Nephron (organoid): ENCODE results near the gene ZYX.
"Not testable (repeated sequence)": the region's sequence is repeated elsewhere in the genome, so short reads cannot be mapped to it uniquely, and the experiment has no call there.

Experiments used
- H3K27ac Mint-ChIP-seq, 3 experiments: 2 replicates each; pipeline ENCODE4 v1.8.0; 2020; ENCODE audit warnings: mixed read lengths in 3 of 3, mild to moderate bottlenecking in 2 of 3, moderate library complexity in 1 of 3
- H3K27me3 Mint-ChIP-seq: 2 replicates; pipeline ENCODE4 v1.8.0; 2021; ENCODE audit warnings: low read depth, mild to moderate bottlenecking, moderate library complexity, mixed read lengths
- H3K36me3 Mint-ChIP-seq: 2 replicates; pipeline ENCODE4 v1.8.0; 2020; ENCODE audit warnings: low read depth, mixed read lengths
- H3K4me1 Mint-ChIP-seq: 2 replicates; pipeline ENCODE4 v1.8.0; 2020; ENCODE audit warnings: mixed read lengths
- H3K4me3 Mint-ChIP-seq, 3 experiments: 2 replicates each; pipeline ENCODE4 v1.8.0; 2020; ENCODE audit warnings: mild to moderate bottlenecking in 3 of 3, mixed read lengths in 3 of 3, moderate library complexity in 2 of 3
- H3K9me3 Mint-ChIP-seq: 2 replicates; pipeline ENCODE4 v1.8.0; 2020; ENCODE audit warnings: mixed read lengths
- CTCF ChIP-seq, 3 experiments: fragments of 200-600 bp; sonication (generic); IDR thresholded peaks; one replicate each; pipeline ENCODE4 v1.5.0; 2021; ENCODE audit warnings: antibody characterized with exemption in 3 of 3; ENCODE audit not compliant: unreplicated experiment in 3 of 3

ZYX gene

GRCh38 chr7:143401265-143401664 is 20.1 kb downstream of the ZYX start:
- Mint-ChIP-seq H3K27ac (no peak overlapping the region), H3K27me3 (peaks cover 17% of the 10 kb centered on the region), H3K9me3 (no peaks in the 10 kb centered on the region), H3K4me3 (no peak overlapping the region), H3K4me1 (peaks cover 18% of the 10 kb centered on the region), H3K36me3 (no peaks in the 10 kb centered on the region)
- TF ChIP-seq CTCF (IDR thresholded peaks at IDR 0.05; ENCODE audit: unreplicated experiment in 3 of 3), result no peak

DNA sequence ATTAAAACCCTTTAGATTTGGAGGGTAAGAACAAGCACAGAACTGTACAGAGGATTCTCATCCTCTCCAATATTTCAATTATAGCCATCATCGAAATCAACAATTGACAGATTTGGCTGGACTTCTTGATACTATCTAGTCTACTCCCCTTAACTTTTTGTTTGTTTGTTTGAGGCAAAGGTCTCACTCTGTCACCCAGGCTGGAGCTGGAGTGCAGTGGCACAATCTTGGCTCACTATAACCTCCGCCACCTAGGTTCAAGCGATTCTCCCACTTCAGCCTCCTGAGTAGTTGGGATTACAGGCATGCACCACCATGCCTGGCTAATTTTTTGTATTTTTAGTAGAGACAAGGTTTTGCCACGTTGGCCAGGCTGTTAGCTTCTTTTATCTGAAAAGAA is 21.1 kb downstream of the ZYX start:
- not testable (repeated sequence) for H3K36me3 Mint-ChIP-seq, H3K27ac Mint-ChIP-seq, H3K4me3 Mint-ChIP-seq, H3K9me3 Mint-ChIP-seq
- peaks cover 17% of the 10 kb centered on the region for H3K27me3 Mint-ChIP-seq
- H3K4me1 Mint-ChIP-seq, result peaks cover 27% of the 10 kb centered on the region

DNA sequence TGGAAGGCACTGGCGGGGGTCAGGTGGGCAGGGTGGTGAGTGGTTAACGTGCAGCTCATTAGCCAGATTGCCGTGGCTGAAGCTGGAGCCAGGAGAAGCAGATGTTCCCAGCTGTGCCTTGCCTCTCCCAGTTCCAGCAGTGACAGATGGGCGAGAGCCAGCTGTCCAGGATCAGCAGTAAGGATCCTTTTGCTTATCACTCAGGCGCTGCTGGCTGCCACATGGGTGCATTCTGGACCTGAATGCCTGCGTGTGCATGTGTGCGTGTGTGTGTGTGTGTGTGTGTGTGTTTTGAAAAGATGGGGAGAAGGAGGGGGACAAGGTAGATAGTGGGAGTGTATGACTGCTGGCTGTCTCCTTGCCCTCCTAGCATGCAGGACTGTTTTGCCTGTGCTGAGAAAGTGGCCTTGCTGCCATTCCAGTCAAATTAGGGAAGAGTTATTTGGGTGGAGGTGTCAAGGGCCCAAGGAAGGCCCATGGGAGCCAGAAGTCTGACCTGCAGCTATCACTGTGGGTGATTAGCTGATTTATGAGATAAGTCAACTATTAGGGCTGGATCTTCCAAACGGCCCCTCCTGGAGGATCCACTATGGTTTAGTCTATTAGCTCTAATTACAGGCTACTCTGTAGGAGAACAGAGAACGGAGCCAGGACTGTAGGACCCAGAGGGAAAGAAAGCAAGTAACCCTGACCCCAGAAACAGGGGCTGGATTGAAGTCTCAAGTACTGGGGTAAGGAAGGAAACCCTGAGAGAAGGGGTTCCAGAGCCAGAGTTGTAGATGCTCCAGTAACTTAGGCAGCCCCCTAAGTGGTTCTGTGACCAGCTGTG is 24.2 kb downstream of the ZYX start:
- Mint-ChIP-seq H3K9me3 (no peaks in the 10 kb centered on the region), H3K27me3 (peaks cover 21% of the 10 kb centered on the region), H3K27ac (peak overlapping the region; percentile 28 to 89 (median 45)), H3K4me3 (peak overlapping the region; percentile 1 to 34 (median 18)), H3K4me1 (peaks cover 47% of the 10 kb centered on the region), H3K36me3 (no peaks in the 10 kb centered on the region)
- no peak for TF ChIP-seq CTCF (IDR thresholded peaks at IDR 0.05; ENCODE audit: unreplicated experiment in 3 of 3)

GRCh38 chr7:143406002-143406357 is 24.8 kb downstream of the ZYX start:
- H3K4me3 Mint-ChIP-seq, result no peak overlapping the region

GRCh38 chr7:143407287-143408251 is 26.4 kb downstream of the ZYX start:
- Mint-ChIP-seq H3K27ac (peak overlapping the region; percentile 1 to 77 (median 40)), H3K4me3 (peak overlapping the region; percentile 60 to 80 (median 76)), H3K27me3 (peaks cover 18% of the 10 kb centered on the region), H3K9me3 (no peaks in the 10 kb centered on the region), H3K36me3 (no peaks in the 10 kb centered on the region), H3K4me1 (peaks cover 66% of the 10 kb centered on the region)
- TF ChIP-seq CTCF (IDR thresholded peaks at IDR 0.05; ENCODE audit: unreplicated experiment in 3 of 3), result no peak

More at GRCh38 chr7:143406002-143406357, 24.8 kb downstream of the ZYX start:
- no peaks in the 10 kb centered on the region for H3K9me3 Mint-ChIP-seq
- no peak for TF ChIP-seq CTCF (IDR thresholded peaks at IDR 0.05; ENCODE audit: unreplicated experiment in 3 of 3)
- H3K27ac Mint-ChIP-seq, result peak overlapping the region in 2 of 3 experiments; percentile 28 to 89
- no peaks in the 10 kb centered on the region for H3K36me3 Mint-ChIP-seq
- H3K27me3 Mint-ChIP-seq, result peaks cover 21% of the 10 kb centered on the region
- peaks cover 52% of the 10 kb centered on the region for H3K4me1 Mint-ChIP-seq

DNA sequence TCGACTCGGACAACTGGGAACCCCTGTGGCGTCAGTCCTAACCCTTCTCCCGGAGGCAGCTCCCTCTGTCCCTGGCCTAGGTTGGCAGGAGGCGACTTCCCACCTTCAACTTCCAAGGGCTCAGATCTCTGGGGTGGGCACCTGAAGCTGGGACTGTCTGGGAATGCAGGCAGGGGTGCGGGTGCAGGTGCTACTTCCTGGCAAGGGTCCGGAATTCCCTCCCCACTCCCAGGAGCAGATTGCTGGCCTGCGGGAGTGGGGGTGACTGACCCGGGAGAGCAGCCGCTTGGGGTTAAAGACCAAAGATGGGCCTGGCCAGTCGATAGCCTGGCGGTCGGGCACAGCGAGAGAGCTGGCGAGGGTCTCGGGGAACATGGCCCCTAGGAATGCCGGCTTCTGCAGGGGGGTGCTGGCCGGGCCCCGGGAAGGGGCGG is 27.1 kb downstream of the ZYX start:
- no peak for TF ChIP-seq CTCF (IDR thresholded peaks at IDR 0.05; ENCODE audit: unreplicated experiment in 3 of 3)
- Mint-ChIP-seq H3K4me3 (peak overlapping the region; percentile 60 to 80 (median 76)), H3K27ac (no peak overlapping the region)

More for the DNA sequence above, 27.1 kb downstream of the ZYX start:
- Mint-ChIP-seq H3K36me3 (no peaks in the 10 kb centered on the region), H3K4me1 (peaks cover 69% of the 10 kb centered on the region), H3K27me3 (peaks cover 14% of the 10 kb centered on the region), H3K9me3 (no peaks in the 10 kb centered on the region)
